ENCODE results near the gene UCK2.

GRCh38 chr1:165844114-165844798 lies 16.8 kb downstream of the UCK2 start:
- TF ChIP-seq CTCF (IDR thresholded peaks at IDR 0.05) (no peak), POLR2A (IDR thresholded peaks at IDR 0.05) (no peak)
